Measurements from ENCODE around the gene FNDC3B.

The FNDC3B gene

GRCh38 chr3:172223870-172224269 is 184.5 kb downstream of the FNDC3B start:
- H3K9ac ChIP-seq (ENCODE audit: low read length), result no peak overlapping the region
- H3K9me3 ChIP-seq (ENCODE audit: insufficient read depth, low read length), result no peaks in the 10 kb centered on the region
- H3F3A ChIP-seq (ENCODE audit: insufficient read depth), result no peaks in the 10 kb centered on the region
- H3K4me2 ChIP-seq (ENCODE audit: low read depth, low read length, poor library complexity, severe bottlenecking), result no peak overlapping the region
- no peaks in the 10 kb centered on the region for H3K79me2 ChIP-seq (ENCODE audit: insufficient read depth, low read length)
- no peaks in the 10 kb centered on the region for H3K27me3 ChIP-seq (ENCODE audit: low read length)
- no peak overlapping the region for H2AFZ ChIP-seq (ENCODE audit: low read depth, low read length, severe bottlenecking)
- TF ChIP-seq EZH2phosphoT487 (conservative IDR thresholded peaks at IDR 0.05; ENCODE audit: low read length), result no peak
- TF ChIP-seq, protein P1, sequence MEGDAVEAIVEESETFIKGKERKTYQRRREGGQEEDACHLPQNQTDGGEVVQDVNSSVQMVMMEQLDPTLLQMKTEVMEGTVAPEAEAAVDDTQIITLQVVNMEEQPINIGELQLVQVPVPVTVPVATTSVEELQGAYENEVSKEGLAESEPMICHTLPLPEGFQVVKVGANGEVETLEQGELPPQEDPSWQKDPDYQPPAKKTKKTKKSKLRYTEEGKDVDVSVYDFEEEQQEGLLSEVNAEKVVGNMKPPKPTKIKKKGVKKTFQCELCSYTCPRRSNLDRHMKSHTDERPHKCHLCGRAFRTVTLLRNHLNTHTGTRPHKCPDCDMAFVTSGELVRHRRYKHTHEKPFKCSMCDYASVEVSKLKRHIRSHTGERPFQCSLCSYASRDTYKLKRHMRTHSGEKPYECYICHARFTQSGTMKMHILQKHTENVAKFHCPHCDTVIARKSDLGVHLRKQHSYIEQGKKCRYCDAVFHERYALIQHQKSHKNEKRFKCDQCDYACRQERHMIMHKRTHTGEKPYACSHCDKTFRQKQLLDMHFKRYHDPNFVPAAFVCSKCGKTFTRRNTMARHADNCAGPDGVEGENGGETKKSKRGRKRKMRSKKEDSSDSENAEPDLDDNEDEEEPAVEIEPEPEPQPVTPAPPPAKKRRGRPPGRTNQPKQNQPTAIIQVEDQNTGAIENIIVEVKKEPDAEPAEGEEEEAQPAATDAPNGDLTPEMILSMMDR (IDR thresholded peaks at IDR 0.05; ENCODE audit: insufficient read depth, low read length, poor library complexity, severe bottlenecking), result no peak
- no peak overlapping the region for H3K4me3 ChIP-seq (ENCODE audit: insufficient read depth, low read length, poor library complexity, severe bottlenecking)
- H3K36me3 ChIP-seq (ENCODE audit: low read length), result no peaks in the 10 kb centered on the region
- no peaks in the 10 kb centered on the region for H4K20me1 ChIP-seq (ENCODE audit: low read depth, low read length)
- H3K9me2 ChIP-seq (replicated peaks; ENCODE audit: insufficient read depth, low read length), result no peaks in the 10 kb centered on the region
- H3K27ac ChIP-seq (ENCODE audit: low read depth, low read length), result no peak overlapping the region

DNA sequence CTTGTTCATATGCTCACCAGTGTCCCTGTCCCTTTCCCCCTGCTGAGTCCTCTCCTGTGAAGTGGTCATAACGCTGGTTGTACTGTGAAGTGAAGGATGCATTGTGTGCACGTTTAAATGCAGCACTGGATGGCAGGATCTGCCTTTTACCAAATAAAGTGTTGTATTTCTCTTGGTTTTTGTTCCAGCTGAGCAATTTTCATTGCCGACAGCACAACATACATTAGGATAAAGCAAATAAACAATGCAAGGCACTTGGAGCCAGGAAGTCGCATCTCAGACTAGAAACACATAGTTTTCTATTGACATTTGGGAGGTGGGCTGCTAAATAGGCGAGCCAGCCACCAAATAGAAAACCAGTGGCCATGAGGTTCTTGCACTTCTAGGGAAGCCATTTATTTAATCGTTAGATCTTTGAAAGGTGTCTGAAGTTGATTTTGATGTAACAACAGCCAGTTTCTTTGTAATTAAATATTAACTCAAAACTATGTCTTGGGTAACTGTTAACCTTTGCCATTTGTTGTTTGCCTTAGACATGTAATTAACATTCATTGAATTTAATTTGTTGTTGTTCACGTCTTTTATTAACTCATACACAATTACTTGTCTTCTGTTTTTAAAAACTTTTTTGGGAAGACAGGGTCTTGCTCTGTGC is 185.3 kb downstream of the FNDC3B start:
- Histone ChIP-seq H3K9me2 (replicated peaks; ENCODE audit: insufficient read depth, low read length) (no peaks in the 10 kb centered on the region), H3K4me3 (ENCODE audit: insufficient read depth, low read length, poor library complexity, severe bottlenecking) (no peak overlapping the region), H3K9ac (ENCODE audit: low read length) (no peak overlapping the region), H4K20me1 (ENCODE audit: low read depth, low read length) (no peaks in the 10 kb centered on the region), H3K79me2 (ENCODE audit: insufficient read depth, low read length) (no peaks in the 10 kb centered on the region), H3K9me3 (ENCODE audit: insufficient read depth, low read length) (no peaks in the 10 kb centered on the region), H3K27ac (ENCODE audit: low read depth, low read length) (no peak overlapping the region), H3K27me3 (ENCODE audit: low read length) (no peaks in the 10 kb centered on the region), H2AFZ (ENCODE audit: low read depth, low read length, severe bottlenecking) (no peak overlapping the region), H3F3A (ENCODE audit: insufficient read depth) (no peaks in the 10 kb centered on the region), H3K36me3 (ENCODE audit: low read length) (no peaks in the 10 kb centered on the region), H3K4me2 (ENCODE audit: low read depth, low read length, poor library complexity, severe bottlenecking) (no peak overlapping the region)
- TF ChIP-seq, protein P1 (IDR thresholded peaks at IDR 0.05; ENCODE audit: insufficient read depth, low read length, poor library complexity, severe bottlenecking), result no peak
- TF ChIP-seq EZH2phosphoT487 (conservative IDR thresholded peaks at IDR 0.05; ENCODE audit: low read length), result no peak

DNA sequence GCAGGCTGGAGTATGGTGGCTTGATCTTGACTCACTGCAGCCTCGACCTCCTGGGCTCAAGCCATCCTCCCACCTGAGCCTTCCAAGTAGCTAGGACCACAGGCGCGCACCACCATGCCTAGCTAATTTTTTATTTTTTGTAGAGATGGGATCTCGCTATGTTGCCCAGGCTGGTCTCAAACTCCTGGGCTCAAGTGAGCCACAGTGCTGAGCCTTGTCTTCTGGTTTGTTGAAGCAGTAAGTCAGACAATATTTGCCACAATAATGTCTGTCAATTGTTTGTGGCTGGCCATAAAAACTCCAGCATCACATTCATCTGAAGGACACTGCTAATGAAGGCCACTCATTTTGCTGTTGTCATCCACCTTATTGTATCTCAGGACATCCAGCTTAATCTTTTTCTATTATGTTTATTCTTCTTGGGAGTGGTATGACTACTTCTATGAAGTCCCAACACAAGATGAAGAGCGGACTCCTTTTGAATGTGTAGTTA is 185.9 kb downstream of the FNDC3B start:
- TF ChIP-seq, protein P1 (IDR thresholded peaks at IDR 0.05; ENCODE audit: insufficient read depth, low read length, poor library complexity, severe bottlenecking), result no peak
- no peak for TF ChIP-seq EZH2phosphoT487 (conservative IDR thresholded peaks at IDR 0.05; ENCODE audit: low read length)
- Histone ChIP-seq H3K9me3 (ENCODE audit: insufficient read depth, low read length) (no peaks in the 10 kb centered on the region), H3K79me2 (ENCODE audit: insufficient read depth, low read length) (no peaks in the 10 kb centered on the region), H3K4me3 (ENCODE audit: insufficient read depth, low read length, poor library complexity, severe bottlenecking) (no peak overlapping the region), H2AFZ (ENCODE audit: low read depth, low read length, severe bottlenecking) (no peak overlapping the region), H3K9me2 (replicated peaks; ENCODE audit: insufficient read depth, low read length) (no peaks in the 10 kb centered on the region), H3K27ac (ENCODE audit: low read depth, low read length) (no peak overlapping the region), H3K4me2 (ENCODE audit: low read depth, low read length, poor library complexity, severe bottlenecking) (no peak overlapping the region), H3K27me3 (ENCODE audit: low read length) (no peaks in the 10 kb centered on the region), H4K20me1 (ENCODE audit: low read depth, low read length) (no peaks in the 10 kb centered on the region), H3F3A (ENCODE audit: insufficient read depth) (no peaks in the 10 kb centered on the region), H3K9ac (ENCODE audit: low read length) (no peak overlapping the region), H3K36me3 (ENCODE audit: low read length) (no peaks in the 10 kb centered on the region)

All from SU-DHL-6 (cell line).